Lower leg skin (tissue), 3 donors: ENCODE data around the gene MBD3L1.

Experiments
- POLR2A ChIP-seq, 2 donors: fragments of 450-650 bp; IDR thresholded peaks; one replicate each; pipeline ENCODE4 v1.6.1; 2016 to 2017; ENCODE audit warnings: antibody characterized with exemption in 2 of 2, mild to moderate bottlenecking in 1 of 2, moderate library complexity in 1 of 2
- TF ChIP-seq, protein P1 (sequence below), 3 donors: fragments of 450-650 bp; IDR thresholded peaks; one replicate each; pipeline ENCODE4 v1.5.1; 2016; ENCODE audit warnings: antibody characterized with exemption in 3 of 3, mild to moderate bottlenecking in 3 of 3, moderate library complexity in 2 of 3

DNA sequence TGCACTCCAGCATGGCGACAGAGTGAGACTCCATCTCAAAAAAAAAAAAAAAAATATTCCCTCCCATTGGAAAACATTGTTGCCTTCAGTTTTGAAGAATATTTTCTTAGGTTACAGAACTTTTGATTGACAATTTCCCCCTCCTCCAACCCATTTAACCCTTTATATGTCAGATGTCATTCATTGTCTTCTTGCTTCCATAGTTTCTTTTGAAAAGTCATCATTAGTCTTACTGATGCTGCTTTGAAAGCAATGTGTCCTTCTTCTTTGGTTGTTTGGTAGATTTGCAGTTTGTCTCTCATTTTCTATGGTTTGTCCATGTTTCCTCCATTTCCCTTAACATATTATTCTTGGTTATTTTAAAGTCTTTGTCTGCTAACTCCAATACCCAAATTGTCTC is 25.5 kb upstream of the MBD3L1 start:
- no peak for TF ChIP-seq POLR2A (IDR thresholded peaks at IDR 0.05)
- TF ChIP-seq, protein P1, sequence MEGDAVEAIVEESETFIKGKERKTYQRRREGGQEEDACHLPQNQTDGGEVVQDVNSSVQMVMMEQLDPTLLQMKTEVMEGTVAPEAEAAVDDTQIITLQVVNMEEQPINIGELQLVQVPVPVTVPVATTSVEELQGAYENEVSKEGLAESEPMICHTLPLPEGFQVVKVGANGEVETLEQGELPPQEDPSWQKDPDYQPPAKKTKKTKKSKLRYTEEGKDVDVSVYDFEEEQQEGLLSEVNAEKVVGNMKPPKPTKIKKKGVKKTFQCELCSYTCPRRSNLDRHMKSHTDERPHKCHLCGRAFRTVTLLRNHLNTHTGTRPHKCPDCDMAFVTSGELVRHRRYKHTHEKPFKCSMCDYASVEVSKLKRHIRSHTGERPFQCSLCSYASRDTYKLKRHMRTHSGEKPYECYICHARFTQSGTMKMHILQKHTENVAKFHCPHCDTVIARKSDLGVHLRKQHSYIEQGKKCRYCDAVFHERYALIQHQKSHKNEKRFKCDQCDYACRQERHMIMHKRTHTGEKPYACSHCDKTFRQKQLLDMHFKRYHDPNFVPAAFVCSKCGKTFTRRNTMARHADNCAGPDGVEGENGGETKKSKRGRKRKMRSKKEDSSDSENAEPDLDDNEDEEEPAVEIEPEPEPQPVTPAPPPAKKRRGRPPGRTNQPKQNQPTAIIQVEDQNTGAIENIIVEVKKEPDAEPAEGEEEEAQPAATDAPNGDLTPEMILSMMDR (IDR thresholded peaks at IDR 0.05): no peak
